Central memory CD8-positive, alpha-beta T cell (primary cell): ENCODE measurements around the gene AMDHD1.
A peak's percentile ranks its signal among the peaks of the same experiment; 100 is the strongest.

Source experiments
- ATAC-seq: fragments of 150-1000 bp; cut with Tn5 transposase; replicated peaks from 2 replicates; pipeline ENCODE4 v1.10.0; 2022; ENCODE audit warnings: mild to moderate bottlenecking, moderate FRiP score, moderate number of reproducible peaks; ENCODE audit not compliant: poor library complexity, severe bottlenecking; ENCODE audit errors: extremely low read depth
- DNase-seq, 2 donors: peaks; one replicate each; pipeline ENCODE4 v3.0.0; 2021; ENCODE audit warnings: low spot score in 2 of 2
- H3K27ac Mint-ChIP-seq: one replicate; pipeline ENCODE4 v1.8.0; 2022; ENCODE audit warnings: low read depth, mild to moderate bottlenecking, moderate library complexity, mixed read lengths
- H3K27me3 Mint-ChIP-seq: one replicate; pipeline ENCODE4 v1.8.0; 2022; ENCODE audit warnings: mixed read lengths
- H3K36me3 Mint-ChIP-seq: one replicate; pipeline ENCODE4 v1.8.0; 2022; ENCODE audit warnings: mild to moderate bottlenecking, moderate library complexity, mixed read lengths; ENCODE audit not compliant: insufficient read depth
- H3K4me1 Mint-ChIP-seq: one replicate; pipeline ENCODE4 v1.8.0; 2022; ENCODE audit warnings: mixed read lengths
- H3K4me3 Mint-ChIP-seq: one replicate; pipeline ENCODE4 v1.8.0; 2022; ENCODE audit warnings: mild to moderate bottlenecking, moderate library complexity, mixed read lengths
- H3K9me3 Mint-ChIP-seq: one replicate; pipeline ENCODE4 v1.8.0; 2022; ENCODE audit warnings: mixed read lengths

Gene AMDHD1, protein sequence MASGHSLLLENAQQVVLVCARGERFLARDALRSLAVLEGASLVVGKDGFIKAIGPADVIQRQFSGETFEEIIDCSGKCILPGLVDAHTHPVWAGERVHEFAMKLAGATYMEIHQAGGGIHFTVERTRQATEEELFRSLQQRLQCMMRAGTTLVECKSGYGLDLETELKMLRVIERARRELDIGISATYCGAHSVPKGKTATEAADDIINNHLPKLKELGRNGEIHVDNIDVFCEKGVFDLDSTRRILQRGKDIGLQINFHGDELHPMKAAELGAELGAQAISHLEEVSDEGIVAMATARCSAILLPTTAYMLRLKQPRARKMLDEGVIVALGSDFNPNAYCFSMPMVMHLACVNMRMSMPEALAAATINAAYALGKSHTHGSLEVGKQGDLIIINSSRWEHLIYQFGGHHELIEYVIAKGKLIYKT

DNA sequence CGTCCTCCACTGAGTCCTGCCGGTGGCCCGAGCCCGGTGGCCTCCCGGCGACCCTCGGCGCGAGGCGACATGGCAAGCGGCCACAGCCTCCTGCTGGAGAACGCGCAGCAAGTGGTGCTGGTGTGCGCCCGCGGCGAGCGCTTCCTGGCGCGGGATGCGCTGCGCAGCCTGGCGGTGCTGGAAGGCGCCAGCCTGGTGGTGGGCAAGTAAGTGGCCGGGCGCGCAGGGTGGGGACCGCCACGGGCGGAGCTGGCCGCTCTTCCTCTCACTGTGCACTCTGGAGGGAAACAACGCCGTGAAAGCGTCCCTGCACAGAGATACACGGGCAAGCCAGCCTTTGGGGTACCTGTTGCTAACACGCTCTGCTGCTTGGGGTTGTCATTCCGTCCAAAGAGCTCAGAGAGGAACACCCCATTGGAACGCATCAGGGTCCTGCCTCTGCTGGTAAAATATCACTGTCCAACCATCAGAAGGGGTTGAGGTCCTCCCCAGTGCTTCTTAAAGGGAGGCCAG, at the start of gene AMDHD1:
Gene AMDHD1, plus strand, starts transcription at position 2 of the 513 bp plus-strand sequence. Its CDS starts 68 bp downstream, at position 70.
- Mint-ChIP-seq H3K4me1 (peaks cover 11% of the 10 kb centered on the region), H3K4me3 (peak within 1 kb of the TSS; percentile 92), H3K27me3 (no peaks in the 10 kb centered on the region), H3K27ac (peak within 1 kb of the TSS; percentile 84), H3K36me3 (peaks cover 7% of the 10 kb centered on the region), H3K9me3 (no peaks in the 10 kb centered on the region)
- peak; percentile 72 for ATAC-seq
- peak; percentile 44 to 46 for DNase-seq

DNA sequence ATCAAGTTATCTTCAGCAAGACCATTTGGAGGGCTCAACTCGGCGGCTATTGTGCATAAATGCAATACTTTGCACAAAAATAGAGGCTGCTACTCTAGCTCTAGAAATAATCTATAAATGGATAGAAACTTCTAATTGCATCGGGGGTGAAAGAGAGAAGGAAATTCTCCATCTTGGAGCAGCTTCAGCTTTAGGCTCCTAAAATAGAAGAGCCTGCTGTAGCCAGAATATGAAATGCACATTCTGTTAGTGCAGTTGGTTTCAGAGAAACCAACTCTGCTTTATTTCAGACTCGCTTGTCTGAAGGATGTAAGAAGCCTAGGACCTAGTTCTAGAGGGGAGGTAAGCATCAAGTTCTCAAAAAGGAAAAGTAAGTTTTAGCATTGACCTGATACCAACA, 46.3 kb upstream of the AMDHD1 start:
- ATAC-seq (no peak), DNase-seq (no peak)
- Mint-ChIP-seq H3K27ac (no peak overlapping the region), H3K4me1 (no peaks in the 10 kb centered on the region), H3K9me3 (no peaks in the 10 kb centered on the region), H3K36me3 (no peaks in the 10 kb centered on the region), H3K4me3 (no peak overlapping the region), H3K27me3 (peaks cover 34% of the 10 kb centered on the region)

DNA sequence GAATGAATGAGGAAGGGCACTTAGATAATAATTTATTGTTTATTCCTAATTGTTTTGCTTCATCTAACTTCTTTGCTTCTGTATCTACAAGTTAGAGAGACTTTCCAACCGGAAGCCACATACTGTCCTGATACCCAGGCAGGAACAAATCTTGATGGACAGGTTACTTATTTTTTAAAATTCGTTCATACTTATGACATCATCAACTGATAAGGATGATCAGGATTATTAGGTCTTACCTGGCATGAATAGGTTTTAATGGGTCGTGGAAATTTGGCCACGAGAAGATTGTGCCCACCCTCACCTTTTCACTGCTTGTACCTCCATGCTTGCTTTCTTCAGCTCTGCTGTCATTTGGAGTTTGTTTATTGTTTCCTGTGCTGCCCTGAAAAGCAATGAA, 45.0 kb upstream of the AMDHD1 start:
- DNase-seq = no peak
- ATAC-seq = no peak
- no peaks in the 10 kb centered on the region for H3K9me3 Mint-ChIP-seq
- H3K4me3 Mint-ChIP-seq = no peak overlapping the region
- no peaks in the 10 kb centered on the region for H3K4me1 Mint-ChIP-seq
- peaks cover 31% of the 10 kb centered on the region for H3K27me3 Mint-ChIP-seq
- H3K27ac Mint-ChIP-seq = no peak overlapping the region
- H3K36me3 Mint-ChIP-seq = no peaks in the 10 kb centered on the region

DNA sequence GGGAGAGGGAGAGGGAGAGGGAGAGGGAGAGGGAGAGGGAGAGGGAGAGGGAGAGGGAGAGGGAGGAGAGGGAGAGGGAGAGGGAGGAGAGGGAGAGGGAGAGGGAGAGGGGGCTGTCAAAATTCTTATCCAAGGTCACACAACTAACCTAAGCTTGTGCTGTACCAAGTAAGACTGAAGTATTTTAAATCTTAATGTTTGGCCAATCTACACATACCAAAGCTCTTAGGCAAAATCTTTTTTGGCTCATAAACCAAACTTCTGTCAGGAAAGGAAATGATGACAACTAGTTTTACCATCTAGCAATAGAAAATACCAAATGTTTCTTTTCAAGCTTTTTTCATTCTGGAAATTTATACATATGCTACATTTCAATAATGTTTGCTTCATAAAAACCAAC, 34.6 kb upstream of the AMDHD1 start:
- no peak for DNase-seq
- H3K4me3 Mint-ChIP-seq = no peak overlapping the region
- no peaks in the 10 kb centered on the region for H3K36me3 Mint-ChIP-seq
- ATAC-seq = no peak
- no peak overlapping the region for H3K27ac Mint-ChIP-seq
- H3K4me1 Mint-ChIP-seq = no peaks in the 10 kb centered on the region
- no peaks in the 10 kb centered on the region for H3K9me3 Mint-ChIP-seq
- H3K27me3 Mint-ChIP-seq = peaks cover 33% of the 10 kb centered on the region

DNA sequence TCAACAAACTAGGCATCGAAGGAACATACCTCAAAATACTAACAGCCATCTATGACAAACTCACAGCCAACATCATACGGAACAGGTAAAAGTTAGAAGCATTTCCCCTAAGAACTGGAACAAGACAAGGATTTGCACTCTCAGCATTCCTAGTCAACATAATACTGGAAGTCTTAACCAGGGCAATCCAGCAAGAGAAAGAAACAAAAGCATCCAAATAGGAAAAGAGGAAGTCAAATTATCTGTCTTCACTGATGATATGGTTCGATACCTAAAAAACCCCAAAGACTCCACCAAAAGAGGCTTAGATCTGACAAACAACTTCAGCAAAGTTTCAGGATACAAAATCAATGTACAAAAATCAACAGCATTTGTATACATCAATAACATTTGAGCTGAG, 33.3 kb upstream of the AMDHD1 start:
- Mint-ChIP-seq H3K9me3 (no peaks in the 10 kb centered on the region), H3K4me3 (no peak overlapping the region), H3K27ac (no peak overlapping the region), H3K36me3 (no peaks in the 10 kb centered on the region), H3K4me1 (no peaks in the 10 kb centered on the region), H3K27me3 (peaks cover 25% of the 10 kb centered on the region)
- ATAC-seq (no peak), DNase-seq (no peak)

DNA sequence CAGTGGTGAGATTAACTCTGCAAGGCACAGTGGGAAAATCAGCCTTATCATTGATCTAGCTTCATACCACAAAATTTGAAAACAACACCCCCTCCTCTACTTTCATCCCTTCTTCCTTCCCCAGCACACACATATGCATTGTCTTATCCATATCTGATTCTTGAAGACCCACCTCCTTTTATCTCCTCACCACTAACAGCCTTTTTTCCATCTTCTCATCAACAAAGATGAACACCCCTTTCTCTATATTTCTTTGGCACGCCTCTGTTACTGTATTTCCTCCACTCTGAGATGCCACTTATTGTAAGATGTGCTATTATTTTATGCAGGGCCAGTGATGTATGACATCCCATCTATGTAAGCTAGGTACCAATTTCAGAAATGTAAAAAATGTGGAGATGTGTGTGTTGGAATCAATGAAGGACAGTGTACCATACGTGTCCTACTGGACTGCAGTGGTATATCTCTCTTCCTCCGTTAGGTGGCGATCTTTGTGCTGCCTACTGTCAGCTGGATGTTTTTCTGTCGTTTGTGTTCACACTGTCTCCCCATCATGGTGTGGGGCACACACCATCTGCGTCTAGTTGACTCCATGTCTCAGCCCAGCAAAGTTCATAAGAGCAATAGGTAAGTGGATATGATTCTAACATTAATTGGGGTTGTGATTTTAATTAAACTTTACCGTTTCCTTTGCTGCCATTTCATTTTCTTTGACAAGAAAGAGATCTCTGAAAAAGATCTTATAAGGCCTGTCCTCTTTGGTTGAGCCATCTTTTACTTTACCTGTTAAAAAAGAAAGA, 24.7 kb upstream of the AMDHD1 start:
- no peaks in the 10 kb centered on the region for H3K4me1 Mint-ChIP-seq
- ATAC-seq (peak; percentile 92), DNase-seq (peak; percentile 15 to 28)
- H3K36me3 Mint-ChIP-seq = peaks cover 2% of the 10 kb centered on the region
- no peak overlapping the region for H3K4me3 Mint-ChIP-seq
- no peaks in the 10 kb centered on the region for H3K9me3 Mint-ChIP-seq
- no peak overlapping the region for H3K27ac Mint-ChIP-seq
- H3K27me3 Mint-ChIP-seq = peaks cover 24% of the 10 kb centered on the region

DNA sequence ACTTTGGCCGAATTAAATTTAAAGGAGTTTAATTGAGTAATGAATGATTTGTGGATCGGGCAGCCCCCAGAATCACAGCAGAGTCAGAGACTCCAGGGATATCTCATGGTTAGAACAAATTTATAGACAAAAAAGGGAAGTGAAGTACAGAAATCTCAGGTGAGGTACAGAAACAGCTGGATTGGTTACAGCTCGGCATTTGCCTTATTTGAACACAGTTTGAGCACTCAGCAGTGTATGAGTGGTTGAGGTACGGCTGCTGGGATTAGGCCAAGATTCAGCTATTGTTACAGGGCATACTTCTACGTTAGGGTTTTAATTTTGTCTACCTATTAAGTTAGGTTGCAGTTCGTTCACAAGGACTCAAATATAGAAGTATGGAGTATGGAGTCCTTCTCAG, 24.0 kb upstream of the AMDHD1 start:
- no peak for DNase-seq
- ATAC-seq = no peak
- H3K36me3 Mint-ChIP-seq = peaks cover 2% of the 10 kb centered on the region
- H3K4me3 Mint-ChIP-seq = no peak overlapping the region
- no peak overlapping the region for H3K27ac Mint-ChIP-seq
- H3K27me3 Mint-ChIP-seq = peaks cover 24% of the 10 kb centered on the region
- H3K9me3 Mint-ChIP-seq = no peaks in the 10 kb centered on the region
- no peaks in the 10 kb centered on the region for H3K4me1 Mint-ChIP-seq

DNA sequence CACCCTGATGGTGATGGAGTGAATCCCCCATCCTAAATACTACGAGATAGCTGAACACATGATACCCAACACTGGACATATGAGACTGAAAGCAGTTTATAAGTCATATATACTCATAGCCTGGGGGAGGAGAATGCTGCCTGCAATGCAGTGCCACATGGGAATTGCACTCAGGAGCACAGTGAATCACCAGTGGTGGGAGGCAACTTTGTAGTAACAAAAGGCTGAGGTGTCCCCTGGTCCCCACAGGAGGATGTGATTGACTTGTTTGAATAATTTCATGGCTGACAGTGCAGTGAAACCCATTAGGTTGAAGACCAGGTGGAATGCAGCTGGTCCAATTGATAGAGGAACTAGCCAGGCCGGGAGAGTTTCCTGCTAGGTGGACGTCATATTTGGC, 20.9 kb upstream of the AMDHD1 start:
- Mint-ChIP-seq H3K36me3 (peaks cover 2% of the 10 kb centered on the region), H3K4me3 (no peak overlapping the region), H3K9me3 (no peaks in the 10 kb centered on the region), H3K27me3 (peaks cover 10% of the 10 kb centered on the region), H3K27ac (no peak overlapping the region), H3K4me1 (no peaks in the 10 kb centered on the region)
- ATAC-seq = no peak
- no peak for DNase-seq

DNA sequence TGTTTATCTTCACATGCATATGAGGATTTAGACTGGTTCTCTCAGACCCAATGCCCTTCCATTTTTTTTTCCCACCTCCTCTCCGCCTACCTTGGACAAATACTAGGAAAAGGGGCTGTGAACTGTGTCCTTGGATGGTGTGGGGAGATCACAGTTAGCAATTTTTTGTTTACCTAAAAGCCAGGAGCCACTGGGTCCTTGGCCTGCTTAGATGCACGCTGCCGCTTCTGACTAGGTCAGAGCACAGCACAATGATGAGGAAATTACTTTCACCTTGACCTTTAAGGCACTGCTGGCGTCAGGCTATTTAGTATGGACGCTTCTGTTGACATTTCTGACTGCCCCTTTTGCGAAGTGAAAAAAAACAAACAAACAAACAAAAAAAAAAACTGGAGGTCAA, 2.6 kb upstream of the AMDHD1 start:
- no peaks in the 10 kb centered on the region for H3K27me3 Mint-ChIP-seq
- H3K4me3 Mint-ChIP-seq = peak overlapping the region; percentile 47
- ATAC-seq = no peak

DNA sequence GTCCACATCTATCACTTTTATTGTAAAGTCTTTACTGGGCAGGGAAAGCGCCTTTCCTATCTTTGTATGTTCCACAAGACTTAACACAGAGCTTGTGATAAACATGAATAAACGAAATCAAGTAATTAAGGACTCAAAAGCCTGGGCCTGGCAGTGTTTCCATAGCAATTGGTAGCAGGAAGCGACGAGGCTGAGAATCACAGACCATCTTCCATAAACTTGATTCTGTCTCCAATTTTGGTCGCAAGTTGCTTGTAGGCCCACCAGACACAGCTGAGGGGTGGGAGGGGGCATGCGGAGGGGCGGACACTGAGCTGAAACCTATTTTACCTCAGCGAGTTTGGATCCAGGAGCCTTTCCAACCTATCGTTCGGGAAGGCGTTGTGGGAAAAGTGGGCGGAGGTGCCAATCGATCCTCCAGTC, 1.0 kb upstream of the AMDHD1 start:
- Mint-ChIP-seq H3K27ac (peak overlapping the region; percentile 68), H3K4me1 (peaks cover 11% of the 10 kb centered on the region), H3K4me3 (peak overlapping the region; percentile 92), H3K36me3 (peaks cover 7% of the 10 kb centered on the region), H3K27me3 (no peaks in the 10 kb centered on the region), H3K9me3 (no peaks in the 10 kb centered on the region)
- ATAC-seq (peak; percentile 2), DNase-seq (no peak)

More for the DNA sequence above, 2.6 kb upstream of the AMDHD1 start:
- Mint-ChIP-seq H3K36me3 (peaks cover 7% of the 10 kb centered on the region), H3K27ac (no peak overlapping the region), H3K9me3 (no peaks in the 10 kb centered on the region), H3K4me1 (peaks cover 4% of the 10 kb centered on the region)
- DNase-seq = no peak

DNA sequence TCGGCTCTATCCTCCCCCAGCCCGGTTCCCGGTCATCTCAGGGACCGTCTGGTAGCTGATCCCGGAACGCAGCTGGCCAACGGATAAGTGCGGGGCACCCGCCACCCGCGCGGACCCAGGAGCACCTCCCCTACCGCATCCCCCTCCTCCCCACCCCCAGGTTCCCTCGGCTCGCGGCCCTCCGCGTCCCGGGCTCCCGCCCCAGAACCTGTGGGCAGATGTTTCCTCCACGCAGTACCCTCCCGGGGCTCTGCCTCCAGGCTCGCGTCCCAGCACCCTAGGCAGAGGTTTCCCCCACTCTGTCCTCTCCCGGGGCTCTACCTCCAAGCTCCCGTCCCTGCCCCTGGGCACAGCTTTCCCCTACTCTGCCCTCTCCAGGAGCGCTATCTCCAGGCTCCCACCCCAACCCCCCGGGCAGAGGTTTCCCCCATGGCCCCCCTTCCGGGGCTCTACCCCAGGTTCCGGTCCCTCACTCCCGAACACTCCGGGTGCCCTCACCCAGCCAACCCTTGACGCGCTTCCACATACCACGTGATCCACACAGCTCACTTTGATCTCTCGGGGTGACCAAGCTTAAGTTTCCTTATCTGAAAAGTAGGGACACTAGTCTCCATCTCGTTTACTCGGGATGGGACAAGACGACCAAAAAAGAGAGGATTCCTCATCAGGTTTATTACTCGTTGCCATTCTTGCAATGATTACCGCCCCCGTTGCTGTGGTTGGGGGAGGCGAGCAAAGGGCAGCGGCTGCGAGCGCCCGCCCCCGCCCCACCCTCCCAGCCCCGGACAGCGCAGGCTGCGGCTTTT, 404 bp upstream of the AMDHD1 start, which contains the start of gene CCDC38:
Gene CCDC38, minus strand, starts transcription at position 91 of the 806 bp plus-strand sequence. CDS start 6,105 bp downstream, outside the sequence.
- ATAC-seq = peak; percentile 95
- H3K4me3 Mint-ChIP-seq = peak within 1 kb of the TSS; percentile 92
- peak; percentile 56 to 69 for DNase-seq
- H3K9me3 Mint-ChIP-seq = no peaks in the 10 kb centered on the region
- H3K4me1 Mint-ChIP-seq = peaks cover 11% of the 10 kb centered on the region
- H3K36me3 Mint-ChIP-seq = peaks cover 7% of the 10 kb centered on the region
- H3K27ac Mint-ChIP-seq = peak within 1 kb of the TSS; percentile 84
- no peaks in the 10 kb centered on the region for H3K27me3 Mint-ChIP-seq

DNA sequence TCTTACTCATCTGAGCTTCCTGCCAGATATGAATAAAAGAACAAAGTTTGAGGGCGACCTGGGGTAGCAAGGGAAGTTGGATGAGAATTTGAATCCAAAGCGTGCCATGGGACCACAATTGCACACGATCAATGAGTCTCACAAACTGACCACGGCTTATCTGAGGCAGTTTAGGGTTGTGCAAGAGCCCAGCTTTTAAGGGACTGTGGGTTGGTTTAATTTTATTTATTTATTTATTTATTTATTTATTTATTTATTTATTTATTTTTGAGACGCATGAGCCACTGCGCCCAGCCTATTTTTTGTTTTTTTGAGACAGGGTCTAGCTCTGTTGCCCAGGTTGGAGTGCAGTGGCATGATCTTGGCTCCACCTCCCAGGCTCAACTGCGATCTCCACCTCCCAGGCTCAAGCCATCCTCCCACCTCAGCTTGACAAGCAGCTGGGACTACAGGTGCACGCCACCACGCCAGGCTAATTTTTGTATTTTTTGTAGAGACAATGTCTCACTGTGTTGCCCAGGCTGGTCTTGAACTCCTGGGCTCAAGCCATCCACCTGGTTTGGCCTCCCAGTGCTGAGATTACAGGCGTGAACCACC, 1.1 kb downstream of the AMDHD1 start:
- Mint-ChIP-seq H3K36me3 (peaks cover 7% of the 10 kb centered on the region), H3K4me1 (peaks cover 11% of the 10 kb centered on the region), H3K27me3 (no peaks in the 10 kb centered on the region), H3K27ac (no peak overlapping the region), H3K9me3 (no peaks in the 10 kb centered on the region), H3K4me3 (peak overlapping the region; percentile 92)
- DNase-seq (no peak), ATAC-seq (no peak)
